Spleen (tissue), 7 donors: ENCODE data around the gene GAREM1.

ENCODE experiments used
- CTCF ChIP-seq, 11 experiments: fragments of 200-600 bp in 7 of 11; fragments of 450-650 bp in 4 of 11; sonication (generic) in 4 of 11; IDR thresholded peaks in 8 of 11; conservative IDR thresholded peaks in 3 of 11; 1 replicate in 7 of 11; 2 replicates in 4 of 11; pipeline versions ENCODE4 v1.4.0 to v1.8.0; 2016 to 2021; ENCODE audit warnings: antibody characterized with exemption in 11 of 11, inconsistent platforms in 4 of 11, mild to moderate bottlenecking in 1 of 11
- POLR2A ChIP-seq, 3 donors: fragments of 450-650 bp; IDR thresholded peaks; one replicate each; pipeline ENCODE4 v1.5.1; 2017; ENCODE audit warnings: antibody characterized with exemption in 3 of 3, mild to moderate bottlenecking in 1 of 3
- POLR2AphosphoS5 ChIP-seq, 3 donors: sonication (generic); formaldehyde crosslinking; IDR thresholded peaks; one replicate each; pipeline ENCODE4 v1.5.1; 2017; ENCODE audit warnings: antibody characterized with exemption in 3 of 3
- donor health status: DM: no; HTN: no; CAD: no; lungs with moderate emphysema.
- donor health status: DM: no; HTN: no; CAD: no.
- donor health status: DM: no; HTN: no; CAD: no.

- TF ChIP-seq POLR2A (IDR thresholded peaks at IDR 0.05), result no peak
- no peak for TF ChIP-seq POLR2AphosphoS5 (IDR thresholded peaks at IDR 0.05)
- TF ChIP-seq CTCF (IDR thresholded peaks at IDR 0.05 in 8 of 11, conservative IDR thresholded peaks at IDR 0.05 in 3 of 11), result no peak
Measured at GRCh38 chr18:32295604-32296003, 175.1 kb downstream of the GAREM1 start.
